ENCODE results near the gene STEAP1B. TPM values are rescaled to one million over a fixed set of nuclear protein-coding genes. Genes with fewer than 3 reads are reported as not detected.

Gene STEAP1B
- total RNA-seq, 4 donors from 2014 or later, result 1.1 to 1.4 TPM; not detected in 2

DNA sequence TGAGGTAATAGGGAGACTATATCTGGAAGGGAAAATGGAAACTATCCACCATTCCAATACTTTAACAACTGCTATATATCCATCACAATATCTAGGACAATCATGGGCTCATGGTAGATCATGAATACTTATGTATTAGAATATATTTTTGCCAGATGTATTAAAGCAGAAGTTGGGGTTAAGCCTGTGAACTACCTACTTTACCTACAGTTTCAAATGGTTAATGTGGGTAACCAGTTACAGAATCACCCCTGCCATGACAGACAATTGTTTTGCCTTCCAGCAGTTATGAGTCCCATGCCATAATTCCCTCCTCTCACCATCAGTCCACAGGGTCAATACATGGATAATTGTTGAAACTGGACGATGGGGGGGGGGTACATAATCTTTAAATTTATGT is 113.1 kb downstream of the STEAP1B start:
- TF ChIP-seq, protein P1, sequence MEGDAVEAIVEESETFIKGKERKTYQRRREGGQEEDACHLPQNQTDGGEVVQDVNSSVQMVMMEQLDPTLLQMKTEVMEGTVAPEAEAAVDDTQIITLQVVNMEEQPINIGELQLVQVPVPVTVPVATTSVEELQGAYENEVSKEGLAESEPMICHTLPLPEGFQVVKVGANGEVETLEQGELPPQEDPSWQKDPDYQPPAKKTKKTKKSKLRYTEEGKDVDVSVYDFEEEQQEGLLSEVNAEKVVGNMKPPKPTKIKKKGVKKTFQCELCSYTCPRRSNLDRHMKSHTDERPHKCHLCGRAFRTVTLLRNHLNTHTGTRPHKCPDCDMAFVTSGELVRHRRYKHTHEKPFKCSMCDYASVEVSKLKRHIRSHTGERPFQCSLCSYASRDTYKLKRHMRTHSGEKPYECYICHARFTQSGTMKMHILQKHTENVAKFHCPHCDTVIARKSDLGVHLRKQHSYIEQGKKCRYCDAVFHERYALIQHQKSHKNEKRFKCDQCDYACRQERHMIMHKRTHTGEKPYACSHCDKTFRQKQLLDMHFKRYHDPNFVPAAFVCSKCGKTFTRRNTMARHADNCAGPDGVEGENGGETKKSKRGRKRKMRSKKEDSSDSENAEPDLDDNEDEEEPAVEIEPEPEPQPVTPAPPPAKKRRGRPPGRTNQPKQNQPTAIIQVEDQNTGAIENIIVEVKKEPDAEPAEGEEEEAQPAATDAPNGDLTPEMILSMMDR (IDR thresholded peaks at IDR 0.05; ENCODE audit: low read depth), result no peak

DNA sequence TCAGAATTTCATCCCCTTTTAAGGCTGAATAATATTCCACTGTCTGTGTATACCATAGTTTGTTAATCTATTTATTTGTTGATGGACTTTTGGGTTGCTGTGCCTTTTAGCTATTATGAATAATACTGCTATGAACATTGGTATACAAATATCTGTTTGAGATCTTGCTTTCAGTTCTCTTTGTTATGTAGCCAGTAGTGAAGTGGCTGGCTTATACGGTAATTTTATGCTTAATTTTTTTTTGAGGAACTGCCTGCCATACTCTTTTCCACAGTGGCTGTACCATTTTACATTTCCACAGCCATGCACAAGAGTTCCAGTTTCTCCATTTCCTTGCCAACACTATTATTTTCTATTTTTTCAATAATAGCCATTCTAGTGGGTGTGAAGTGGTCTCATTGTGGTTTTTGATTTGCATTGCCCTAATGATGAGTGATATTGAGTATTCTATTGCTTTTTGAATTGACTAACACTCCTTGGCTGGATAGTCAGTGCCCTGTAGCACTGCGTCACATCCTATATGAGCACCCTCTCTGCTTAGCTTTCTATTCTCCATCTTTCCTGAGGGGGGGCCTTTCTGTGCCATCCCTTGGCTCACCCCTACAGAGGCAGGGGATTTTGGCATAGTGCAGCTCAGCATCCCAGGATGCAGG is 113.7 kb downstream of the STEAP1B start:
- TF ChIP-seq, protein P1 (IDR thresholded peaks at IDR 0.05; ENCODE audit: low read depth), result no peak

DNA sequence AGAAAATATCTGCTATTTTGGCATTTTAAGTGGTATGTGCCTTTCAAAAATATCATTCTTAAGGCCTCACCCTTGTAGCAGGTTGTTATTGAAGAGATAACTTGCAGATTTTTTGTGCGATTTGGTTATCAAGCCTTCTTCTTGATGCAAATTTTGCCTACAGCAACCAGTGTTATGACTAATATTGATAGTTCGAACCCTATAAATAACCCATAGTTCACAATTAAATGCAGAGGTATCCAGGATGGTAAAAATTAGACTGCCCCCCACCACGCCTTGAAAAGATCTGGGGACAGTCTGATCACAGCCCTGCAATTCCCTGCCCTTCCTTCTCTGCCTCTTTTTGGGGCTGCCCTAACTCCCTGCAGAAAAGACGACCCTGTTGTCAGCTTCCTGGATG is 114.7 kb downstream of the STEAP1B start:
- TF ChIP-seq, protein P1 (IDR thresholded peaks at IDR 0.05; ENCODE audit: low read depth), result no peak

DNA sequence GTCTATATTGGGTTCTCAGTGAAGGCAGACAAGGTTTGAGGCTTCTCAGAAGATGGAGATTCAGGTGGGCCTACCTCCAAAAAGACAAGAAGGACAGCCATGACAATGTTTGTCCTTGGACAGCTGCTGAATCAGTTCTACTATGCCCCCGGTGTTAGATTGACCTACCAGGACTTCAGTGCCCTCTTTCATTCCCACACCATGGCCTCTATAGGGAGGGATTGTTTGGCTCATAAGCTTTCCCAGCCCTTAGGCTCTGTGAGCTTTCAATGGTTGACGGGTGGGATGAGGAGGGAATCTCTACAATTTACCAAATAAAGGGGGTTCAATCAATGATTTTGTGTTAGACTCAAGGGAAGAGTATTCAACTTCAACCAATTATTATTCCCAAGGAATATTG is 119.7 kb downstream of the STEAP1B start:
- TF ChIP-seq, protein P1 (IDR thresholded peaks at IDR 0.05; ENCODE audit: low read depth), result no peak

DNA sequence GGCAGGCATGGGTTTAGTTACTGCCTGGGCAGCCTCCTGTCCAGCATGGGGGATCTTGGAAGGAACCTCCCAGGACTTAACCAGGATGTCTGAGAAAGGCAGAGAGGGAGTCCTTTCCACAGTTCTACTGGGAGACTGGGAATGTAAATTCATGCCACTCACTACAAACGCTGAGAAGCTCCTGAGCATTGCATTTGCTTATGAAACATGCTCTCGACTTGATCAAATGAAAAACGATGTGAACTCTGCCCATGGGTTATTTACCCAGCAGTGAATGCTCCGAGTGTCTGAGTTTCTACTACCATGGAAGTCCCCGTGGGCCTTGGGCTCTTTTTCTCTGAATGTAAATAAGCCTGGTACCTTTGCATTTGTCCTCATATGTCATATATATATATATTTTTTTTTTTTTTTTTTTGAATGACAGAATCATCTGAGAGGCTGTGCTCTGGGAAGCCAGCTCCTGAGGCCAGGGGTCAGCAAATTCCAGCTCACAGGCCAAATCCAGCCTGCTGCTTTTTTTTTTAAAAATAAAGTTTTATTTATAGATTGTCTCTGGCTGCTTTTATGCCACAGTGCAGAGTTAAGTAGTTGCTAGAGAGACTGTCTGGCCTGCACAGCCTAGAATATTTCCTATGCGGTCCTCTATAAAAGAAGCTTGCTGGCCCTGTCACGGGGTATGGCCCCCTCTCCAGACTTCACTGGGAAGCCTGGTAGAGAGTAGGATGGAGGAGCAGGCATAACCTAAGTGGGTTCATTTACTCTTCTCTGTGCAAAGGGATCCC is 121.6 kb downstream of the STEAP1B start:
- TF ChIP-seq, protein P1 (IDR thresholded peaks at IDR 0.05; ENCODE audit: low read depth), result no peak

DNA sequence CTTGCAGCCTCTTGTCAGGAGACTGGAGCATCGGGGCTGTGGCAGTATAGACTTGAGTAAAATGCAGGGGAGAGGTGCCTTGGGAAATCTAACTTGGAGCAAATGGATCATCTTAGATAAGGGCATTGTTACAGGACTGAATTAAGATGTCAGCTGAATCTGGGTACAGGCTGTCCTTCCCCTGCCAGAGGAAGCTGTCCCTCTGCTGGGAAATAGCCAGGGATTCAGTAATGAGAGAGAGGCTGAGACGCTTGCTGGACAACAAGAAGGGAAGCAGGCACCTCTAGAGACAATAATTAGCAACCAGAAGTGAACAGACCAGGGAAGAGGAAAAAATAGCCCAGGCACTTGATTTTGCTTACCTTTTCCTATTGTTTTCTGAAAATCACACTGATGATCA is 122.3 kb downstream of the STEAP1B start:
- TF ChIP-seq, protein P1 (IDR thresholded peaks at IDR 0.05; ENCODE audit: low read depth), result no peak

DNA sequence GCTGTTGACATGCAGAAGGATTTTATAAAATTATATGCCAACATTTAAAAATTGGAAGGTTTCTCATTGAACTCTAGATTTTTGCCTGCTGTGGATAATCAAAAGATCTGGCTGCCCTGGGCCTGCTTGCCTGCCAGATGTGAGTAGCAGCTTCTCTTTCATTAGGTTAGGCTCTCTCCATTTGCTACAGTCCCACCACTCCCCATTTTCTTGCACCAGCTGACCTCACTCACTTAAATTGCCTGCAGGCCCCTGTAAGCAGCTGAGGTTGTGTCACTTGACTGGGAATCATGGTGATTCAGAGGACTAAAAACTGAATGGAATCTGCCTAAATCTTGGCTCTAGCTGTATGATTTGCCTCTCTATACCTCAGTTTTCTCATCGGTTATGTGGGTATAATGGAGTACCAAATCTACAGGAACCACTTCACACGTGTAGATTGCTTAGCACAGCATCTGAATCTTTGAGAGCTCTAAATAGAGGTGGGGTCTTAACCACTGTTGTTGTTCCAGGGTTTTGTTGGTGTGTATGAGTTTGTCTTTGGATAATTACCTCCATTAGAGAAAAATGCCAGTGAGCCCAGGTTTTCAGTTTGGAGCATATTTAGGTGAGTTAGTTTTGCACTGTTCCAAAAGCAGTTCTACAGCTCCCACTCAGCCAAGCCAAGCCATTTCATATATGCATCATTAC is 124.5 kb downstream of the STEAP1B start:
- TF ChIP-seq, protein P1 (IDR thresholded peaks at IDR 0.05; ENCODE audit: low read depth), result no peak
